Measurements from ENCODE around the gene AP2B1.

AP2B1 gene

GRCh38 chr17:35763767-35764122 is 176.6 kb downstream of the AP2B1 start (continued):
- no peak for TF ChIP-seq ZNF398 (tag by site-specific recombination; IDR thresholded peaks at IDR 0.05)
- TF ChIP-seq ZBTB26 (tag by site-specific recombination; optimal IDR thresholded peaks at IDR 0.05): no peak
- no peak for TF ChIP-seq GLI4 (tag by site-specific recombination; IDR thresholded peaks at IDR 0.05)
- TF ChIP-seq ZNF362 (tag by site-specific recombination; IDR thresholded peaks at IDR 0.05): no peak
- TF ChIP-seq TCF7L2 (IDR thresholded peaks at IDR 0.05; ENCODE audit: borderline replicate concordance, low read depth, low read length): no peak
- no peak for TF ChIP-seq ZSCAN4 (tag by site-specific recombination; IDR thresholded peaks at IDR 0.05)
- TF ChIP-seq ZNF157 (tag by site-specific recombination; IDR thresholded peaks at IDR 0.05): no peak
- no peak for TF ChIP-seq ZNF596 (tag by site-specific recombination; IDR thresholded peaks at IDR 0.05)
- peak; percentile 73; the same call in 1 of the 2 replicates for TF ChIP-seq ZNF791 (tag by site-specific recombination; IDR thresholded peaks at IDR 0.05)
- TF ChIP-seq ZXDB (tag by site-specific recombination; IDR thresholded peaks at IDR 0.05): peak; percentile 51
- TF ChIP-seq ZNF302 (tag by site-specific recombination; IDR thresholded peaks at IDR 0.05; ENCODE audit: low read depth): no peak
- TF ChIP-seq ZNF561 (tag by site-specific recombination; IDR thresholded peaks at IDR 0.05; ENCODE audit: borderline replicate concordance): no peak
- TF ChIP-seq ZNF311 (tag by site-specific recombination; IDR thresholded peaks at IDR 0.05; ENCODE audit: borderline replicate concordance): no peak
- no peak for TF ChIP-seq ZNF624 (tag by site-specific recombination; IDR thresholded peaks at IDR 0.05)
- no peak for TF ChIP-seq ZBTB49 (tag by site-specific recombination; IDR thresholded peaks at IDR 0.05; ENCODE audit: low read depth)
- no peak for TF ChIP-seq ZNF169 (tag by site-specific recombination; IDR thresholded peaks at IDR 0.05)
- no peak for TF ChIP-seq KLF8 (tag by site-specific recombination; IDR thresholded peaks at IDR 0.05)
- TF ChIP-seq ZNF571 (tag by site-specific recombination; IDR thresholded peaks at IDR 0.05): no peak
- 0 out of 2 replicates have a peak, but pooled peaks have one; percentile 65 for TF ChIP-seq ZNF639 (tag by site-specific recombination; IDR thresholded peaks at IDR 0.05)
- no peak for TF ChIP-seq KLF1 (tag by site-specific recombination; IDR thresholded peaks at IDR 0.05)
- no peak for TF ChIP-seq ZNF626 (tag by site-specific recombination; IDR thresholded peaks at IDR 0.05)
- no peak for TF ChIP-seq ZNF830 (tag by site-specific recombination; IDR thresholded peaks at IDR 0.05; ENCODE audit: low read depth)
- peak; percentile 89 for TF ChIP-seq ZNF664 (tag by site-specific recombination; IDR thresholded peaks at IDR 0.05)
- TF ChIP-seq ZNF366 (tag by site-specific recombination; conservative IDR thresholded peaks at IDR 0.05): peak; percentile 28; the same call in 1 of the 2 replicates
- no peak for TF ChIP-seq ZNF132 (tag by site-specific recombination; IDR thresholded peaks at IDR 0.05; ENCODE audit: borderline replicate concordance)
- peak; percentile 63; the same call in 1 of the 2 replicates for TF ChIP-seq MYNN (tag by site-specific recombination; IDR thresholded peaks at IDR 0.05; ENCODE audit: borderline replicate concordance)
- peak; percentile 82; the same call in 1 of the 2 replicates for TF ChIP-seq ZNF138 (tag by site-specific recombination; IDR thresholded peaks at IDR 0.05; ENCODE audit: borderline replicate concordance)
- no peak for TF ChIP-seq ZNF280C (tag by site-specific recombination; IDR thresholded peaks at IDR 0.05)
- TF ChIP-seq ZNF501 (tag by site-specific recombination; IDR thresholded peaks at IDR 0.05): no peak; the same call in 1 of the 2 replicates
- TF ChIP-seq ZNF10 (tag by site-specific recombination; IDR thresholded peaks at IDR 0.05): no peak
